Smooth muscle cell (in vitro differentiated cells): ENCODE results near the gene PARVB. TPM values are rescaled to one million over a fixed set of nuclear protein-coding genes. Genes with fewer than 3 reads are reported as not detected.

Source experiments
- DNase-seq: peaks from one replicate; lab custom pipeline; 2025; ENCODE audit not compliant: unreplicated experiment; lab: John Stamatoyannopoulos, UW
- H2AFZ ChIP-seq: fragments of 200-600 bp; sonication (generic); 2 replicates; pipeline ENCODE4 v1.6.0; 2016; ENCODE audit warnings: antibody characterized with exemption, low read depth, mild to moderate bottlenecking
- H3F3A ChIP-seq: fragments of 200-600 bp; sonication (generic); 2 replicates; pipeline ENCODE4 v1.6.0; 2017; ENCODE audit warnings: antibody characterized with exemption, low read depth
- H3K27ac ChIP-seq: fragments of 200-600 bp; sonication (generic); 2 replicates; pipeline ENCODE4 v1.5.1; 2016; ENCODE audit warnings: low read depth, mild to moderate bottlenecking
- H3K27me3 ChIP-seq: fragments of 200-600 bp; sonication (generic); 2 replicates; pipeline ENCODE4 v1.6.1; 2016; ENCODE audit warnings: low read depth, mild to moderate bottlenecking
- H3K36me3 ChIP-seq: fragments of 200-600 bp; sonication (generic); 2 replicates; pipeline ENCODE4 v1.5.1; 2016; ENCODE audit warnings: low read depth
- H3K4me1 ChIP-seq: fragments of 200-600 bp; sonication (generic); 2 replicates; pipeline ENCODE4 v1.5.1; 2016; ENCODE audit warnings: low read depth
- H3K4me2 ChIP-seq: fragments of 200-600 bp; sonication (generic); 2 replicates; pipeline ENCODE4 v1.6.0; 2016; ENCODE audit warnings: mild to moderate bottlenecking
- H3K4me3 ChIP-seq: fragments of 200-600 bp; sonication (generic); 2 replicates; pipeline ENCODE4 v1.5.1; 2016; ENCODE audit warnings: mild to moderate bottlenecking
- H3K79me2 ChIP-seq: fragments of 200-600 bp; sonication (generic); 2 replicates; pipeline ENCODE4 v1.6.0; 2016; ENCODE audit warnings: low read depth, mild to moderate bottlenecking
- H3K9ac ChIP-seq: fragments of 200-600 bp; sonication (generic); 2 replicates; pipeline ENCODE4 v1.6.0; 2016; ENCODE audit warnings: low read depth
- H3K9me3 ChIP-seq: fragments of 200-600 bp; sonication (generic); replicated peaks from 2 replicates; pipeline ENCODE4 v1.5.1; 2016; ENCODE audit warnings: low read depth
- H4K20me1 ChIP-seq: fragments of 200-600 bp; sonication (generic); 2 replicates; pipeline ENCODE4 v1.6.0; 2016; ENCODE audit warnings: low read depth
- CTCF ChIP-seq: fragments of 200-600 bp; sonication (generic); IDR thresholded peaks from 2 replicates; pipeline ENCODE4 v1.5.1; 2017; ENCODE audit warnings: borderline replicate concordance, mild to moderate bottlenecking, antibody characterized with exemption; ENCODE audit not compliant: insufficient read depth, poor library complexity, severe bottlenecking
- WGBS: methylation state at CpG from one replicate; pipeline ENCODE4 v1.1.7; 2016; ENCODE audit warnings: low lambda C conversion rate; 5-methylcytosine and 5-hydroxymethylcytosine counted together
- polyA plus RNA-seq: library from polyadenylated mRNA; unstranded; fragments of >200 nt; fragmentation: Nextera tagmentation; extraction: Ambion mirVana; gene quantifications from 2 replicates; pipeline ENCODE4 v1.2.1, GENCODE V29; 2016
- total RNA-seq: library from RNA; depleted of rRNA; stranded (reverse); fragments of >200 nt; gene quantifications from 2 replicates; pipeline ENCODE4 v1.2.3, GENCODE V29; 2014

The PARVB gene
- total and polyA plus RNA-seq, 2 experiments from 2014 or later = 35.1 to 36.6 TPM

DNA sequence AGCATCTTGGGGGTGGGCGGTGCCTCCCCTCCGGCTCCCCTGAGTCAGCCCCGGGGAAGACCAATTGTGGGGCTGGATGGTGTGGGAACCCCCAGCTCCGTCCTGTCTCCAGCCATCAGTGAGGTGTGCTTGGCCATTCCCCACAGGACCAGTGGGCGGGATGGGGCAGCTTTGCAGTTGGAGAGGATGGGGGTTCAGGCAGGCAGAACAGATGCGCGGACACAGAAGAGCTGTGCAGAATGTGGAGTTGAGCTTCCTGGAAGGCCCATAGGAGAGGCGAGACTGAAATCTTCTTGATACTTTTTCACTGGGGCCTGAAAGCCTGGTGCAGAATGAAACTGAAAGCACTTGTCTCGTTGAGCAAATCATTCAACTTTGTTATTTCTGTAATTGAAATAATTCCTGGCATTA lies 23.8 kb downstream of the PARVB start:
- Histone ChIP-seq H3K9ac (no peak overlapping the region), H3K79me2 (no peaks in the 10 kb centered on the region)

GRCh38 chr22:44049486-44050231 lies 25.6 kb downstream of the PARVB start:
- TF ChIP-seq CTCF = no peak
- WGBS = 87% methylated on average over 20 of the region's 20 CpGs
- no peak overlapping the region for H3K4me2 ChIP-seq

More for the DNA sequence above, 23.8 kb downstream of the PARVB start:
- H3F3A ChIP-seq = no peaks in the 10 kb centered on the region
- TF ChIP-seq CTCF = no peak
- 96% methylated on average over 9 of the region's 9 CpGs for WGBS
- H3K27ac ChIP-seq = no peak overlapping the region
- H2AFZ ChIP-seq = no peak overlapping the region
- H3K4me2 ChIP-seq = no peak overlapping the region
- no peak for DNase-seq
- no peaks in the 10 kb centered on the region for H3K36me3 ChIP-seq
- no peaks in the 10 kb centered on the region for H3K9me3 ChIP-seq
- H3K4me3 ChIP-seq = no peak overlapping the region
- no peaks in the 10 kb centered on the region for H3K27me3 ChIP-seq
- H3K4me1 ChIP-seq = peaks cover 12% of the 10 kb centered on the region
- peaks cover 86% of the 10 kb centered on the region for H4K20me1 ChIP-seq

DNA sequence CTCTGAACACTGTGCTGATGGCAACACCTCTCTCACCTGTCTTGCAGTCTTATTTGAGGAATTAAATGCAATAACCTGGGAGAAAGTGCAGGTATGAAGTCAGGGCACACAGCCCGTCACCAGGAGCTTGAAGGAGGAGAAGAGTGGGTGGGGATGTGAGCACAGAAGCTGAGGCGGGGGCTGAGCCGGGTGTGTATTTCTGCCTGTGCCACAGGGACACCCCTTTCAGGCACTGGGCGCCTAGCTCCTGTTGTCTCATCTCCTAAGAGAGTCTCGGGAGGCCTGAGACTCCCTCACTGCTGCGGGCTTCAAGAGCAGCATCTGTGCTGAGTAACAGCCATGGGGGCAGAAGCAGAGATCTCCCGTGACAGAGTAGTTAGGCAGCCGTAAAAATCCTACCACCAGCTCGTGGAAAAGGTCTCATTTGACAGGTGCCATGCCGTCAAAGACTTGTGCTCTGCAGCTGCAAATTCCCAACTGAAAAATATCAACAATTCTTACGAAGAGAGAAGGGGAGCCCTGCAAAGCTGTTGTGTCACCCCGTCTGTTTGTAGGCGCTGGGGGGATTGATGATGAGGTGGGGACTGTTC lies 26.8 kb downstream of the PARVB start:
- 81% methylated on average over 13 of the region's 13 CpGs for WGBS
- Histone ChIP-seq H3K4me2 (no peak overlapping the region), H3K9me3 (no peaks in the 10 kb centered on the region), H3K4me3 (no peak overlapping the region), H3K79me2 (no peaks in the 10 kb centered on the region), H3K27ac (no peak overlapping the region), H3K4me1 (peaks cover 12% of the 10 kb centered on the region), H3K27me3 (no peaks in the 10 kb centered on the region), H4K20me1 (peaks cover 73% of the 10 kb centered on the region), H2AFZ (no peak overlapping the region), H3K36me3 (no peaks in the 10 kb centered on the region), H3K9ac (no peak overlapping the region), H3F3A (no peaks in the 10 kb centered on the region)
- no peak for DNase-seq
- TF ChIP-seq CTCF = no peak

More at GRCh38 chr22:44049486-44050231, 25.6 kb downstream of the PARVB start:
- H3K36me3 ChIP-seq = no peaks in the 10 kb centered on the region
- peaks cover 12% of the 10 kb centered on the region for H3K4me1 ChIP-seq
- peaks cover 85% of the 10 kb centered on the region for H4K20me1 ChIP-seq
- H2AFZ ChIP-seq = no peak overlapping the region
- H3K27me3 ChIP-seq = no peaks in the 10 kb centered on the region
- no peak for DNase-seq
- no peak overlapping the region for H3K27ac ChIP-seq
- H3F3A ChIP-seq = no peaks in the 10 kb centered on the region
- H3K4me3 ChIP-seq = no peak overlapping the region
- H3K9ac ChIP-seq = no peak overlapping the region
- H3K79me2 ChIP-seq = no peaks in the 10 kb centered on the region
- no peaks in the 10 kb centered on the region for H3K9me3 ChIP-seq
